ENCODE results near the gene ADAMTS18.

ADAMTS18 gene

GRCh38 chr16:77393955-77394354 lies 40.9 kb downstream of the ADAMTS18 start:
- no peak for DNase-seq (ENCODE audit: low read depth in 2 of 2)

GRCh38 chr16:77387815-77388209 lies 47.0 kb downstream of the ADAMTS18 start:
- DNase-seq (ENCODE audit: low read depth in 2 of 2), result no peak

GRCh38 chr16:77386831-77387814 lies 47.7 kb downstream of the ADAMTS18 start:
- DNase-seq (ENCODE audit: low read depth in 2 of 2), result no peak

- no peak for DNase-seq (ENCODE audit: low read depth in 2 of 2)
Observed at GRCh38 chr16:77385481-77385880, 49.4 kb downstream of the ADAMTS18 start.

GRCh38 chr16:77383606-77384187 lies 51.1 kb downstream of the ADAMTS18 start:
- no peak for DNase-seq (ENCODE audit: low read depth in 2 of 2)

GRCh38 chr16:77376358-77376757 lies 58.5 kb downstream of the ADAMTS18 start:
- DNase-seq (ENCODE audit: low read depth in 2 of 2), result no peak

GRCh38 chr16:77375396-77375795 lies 59.4 kb downstream of the ADAMTS18 start:
- DNase-seq (ENCODE audit: low read depth in 2 of 2), result no peak

GRCh38 chr16:77374384-77374783 lies 60.5 kb downstream of the ADAMTS18 start:
- DNase-seq (ENCODE audit: low read depth in 2 of 2), result no peak

- no peak for DNase-seq (ENCODE audit: low read depth in 2 of 2)
Observed at GRCh38 chr16:77373726-77374125, 61.1 kb downstream of the ADAMTS18 start.

- DNase-seq (ENCODE audit: low read depth in 2 of 2), result no peak
Observed at GRCh38 chr16:77364770-77365169, 70.1 kb downstream of the ADAMTS18 start.

- no peak for DNase-seq (ENCODE audit: low read depth in 2 of 2)
Observed at GRCh38 chr16:77359065-77359502, 75.8 kb downstream of the ADAMTS18 start.

- DNase-seq (ENCODE audit: low read depth in 2 of 2), result no peak
Observed at GRCh38 chr16:77353587-77354263, 81.1 kb downstream of the ADAMTS18 start.

- DNase-seq (ENCODE audit: low read depth in 2 of 2), result no peak
Observed at GRCh38 chr16:77344341-77344740, 90.5 kb downstream of the ADAMTS18 start.

- DNase-seq (ENCODE audit: low read depth in 2 of 2), result no peak
Observed at GRCh38 chr16:77336637-77337036, 98.2 kb downstream of the ADAMTS18 start.

- DNase-seq (ENCODE audit: low read depth in 2 of 2), result no peak
Observed at GRCh38 chr16:77335652-77336234, 99.1 kb downstream of the ADAMTS18 start.

- peak; percentile 15 to 36 for DNase-seq (ENCODE audit: low read depth in 2 of 2)
Observed at GRCh38 chr16:77332792-77333191, 102.0 kb downstream of the ADAMTS18 start.

- no peak for DNase-seq (ENCODE audit: low read depth in 2 of 2)
Observed at GRCh38 chr16:77331802-77332586, 102.8 kb downstream of the ADAMTS18 start.

GRCh38 chr16:77331043-77331442 lies 103.8 kb downstream of the ADAMTS18 start:
- no peak for DNase-seq (ENCODE audit: low read depth in 2 of 2)

- no peak for DNase-seq (ENCODE audit: low read depth in 2 of 2)
Observed at GRCh38 chr16:77330332-77331042, 104.3 kb downstream of the ADAMTS18 start.

GRCh38 chr16:77328768-77329167 lies 106.1 kb downstream of the ADAMTS18 start:
- DNase-seq (ENCODE audit: low read depth in 2 of 2), result no peak

- DNase-seq (ENCODE audit: low read depth in 2 of 2), result no peak
Observed at GRCh38 chr16:77328274-77328673, 106.6 kb downstream of the ADAMTS18 start.

All from fibroblast of skin of left biceps (primary cell).